Testis (tissue), 2 donors: ENCODE measurements around the gene MSRB1.

Experiments
- POLR2A ChIP-seq: fragments of 450-650 bp; IDR thresholded peaks from one replicate; pipeline ENCODE4 v1.6.1; 2017; ENCODE audit warnings: antibody characterized with exemption, mild to moderate bottlenecking, moderate library complexity
- TF ChIP-seq, protein P1 (sequence below), 3 experiments: fragments of 450-650 bp in 2 of 3; fragments of 200-600 bp in 1 of 3; sonication (generic) in 1 of 3; IDR thresholded peaks; one replicate each; pipeline ENCODE4 v1.5.1; 2016 to 2019; ENCODE audit warnings: antibody characterized with exemption in 3 of 3, mild to moderate bottlenecking in 2 of 3, moderate library complexity in 1 of 3

DNA sequence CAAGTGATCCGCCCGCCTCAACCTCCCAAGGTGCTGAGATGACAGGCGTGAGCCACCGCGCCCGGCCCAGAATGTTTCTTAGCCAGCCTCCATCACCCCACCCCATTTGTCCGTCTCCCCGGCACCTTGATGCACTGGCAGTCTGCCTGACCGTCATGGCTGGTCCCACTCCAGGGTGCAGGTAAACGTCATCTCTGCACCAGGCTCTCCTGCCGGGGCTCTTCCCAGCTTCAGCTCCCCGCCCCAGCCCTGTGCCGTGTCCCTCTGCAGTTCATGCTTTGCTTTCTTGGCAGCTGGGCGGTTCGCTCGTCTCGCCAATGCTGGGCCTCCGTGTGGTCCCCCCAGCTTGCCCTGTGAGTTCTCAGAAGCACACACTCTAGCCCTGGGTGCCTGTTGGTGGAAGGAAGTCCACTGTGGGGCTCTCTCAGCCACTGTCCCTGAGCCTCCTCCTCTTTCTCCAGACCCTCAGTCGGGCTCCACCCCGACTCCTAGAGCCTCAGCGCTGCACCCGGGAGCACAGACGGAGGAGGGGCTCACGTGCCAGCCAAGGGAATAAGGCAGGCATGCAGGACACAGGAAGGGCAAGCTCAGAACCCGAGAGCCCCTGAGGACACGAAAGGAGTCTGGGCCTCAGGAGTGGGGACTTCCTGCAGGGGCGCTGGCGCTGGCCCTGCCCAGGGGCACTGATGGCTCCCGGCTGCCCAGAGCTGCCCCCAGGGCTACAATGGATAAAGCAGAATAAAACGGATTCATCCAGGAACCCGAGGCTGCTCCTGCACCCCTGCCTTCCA lies 36.7 kb downstream of the MSRB1 start:
- TF ChIP-seq, protein P1, sequence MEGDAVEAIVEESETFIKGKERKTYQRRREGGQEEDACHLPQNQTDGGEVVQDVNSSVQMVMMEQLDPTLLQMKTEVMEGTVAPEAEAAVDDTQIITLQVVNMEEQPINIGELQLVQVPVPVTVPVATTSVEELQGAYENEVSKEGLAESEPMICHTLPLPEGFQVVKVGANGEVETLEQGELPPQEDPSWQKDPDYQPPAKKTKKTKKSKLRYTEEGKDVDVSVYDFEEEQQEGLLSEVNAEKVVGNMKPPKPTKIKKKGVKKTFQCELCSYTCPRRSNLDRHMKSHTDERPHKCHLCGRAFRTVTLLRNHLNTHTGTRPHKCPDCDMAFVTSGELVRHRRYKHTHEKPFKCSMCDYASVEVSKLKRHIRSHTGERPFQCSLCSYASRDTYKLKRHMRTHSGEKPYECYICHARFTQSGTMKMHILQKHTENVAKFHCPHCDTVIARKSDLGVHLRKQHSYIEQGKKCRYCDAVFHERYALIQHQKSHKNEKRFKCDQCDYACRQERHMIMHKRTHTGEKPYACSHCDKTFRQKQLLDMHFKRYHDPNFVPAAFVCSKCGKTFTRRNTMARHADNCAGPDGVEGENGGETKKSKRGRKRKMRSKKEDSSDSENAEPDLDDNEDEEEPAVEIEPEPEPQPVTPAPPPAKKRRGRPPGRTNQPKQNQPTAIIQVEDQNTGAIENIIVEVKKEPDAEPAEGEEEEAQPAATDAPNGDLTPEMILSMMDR (IDR thresholded peaks at IDR 0.05): no peak
- TF ChIP-seq POLR2A: no peak
